ENCODE data around the gene CLEC5A. TPM values are rescaled to one million over a fixed set of nuclear protein-coding genes. Genes with fewer than 3 reads are reported as not detected.

The CLEC5A gene
- total RNA-seq, 4 donors from 2014 or later: 0.34 TPM; not detected in 3

GRCh38 chr7:141979568-141979967 lies 32.8 kb upstream of the CLEC5A start:
- no peak for TF ChIP-seq CTCF (IDR thresholded peaks at IDR 0.05; ENCODE audit: low read depth)

- no peak for TF ChIP-seq CTCF (IDR thresholded peaks at IDR 0.05; ENCODE audit: low read depth)
Measured at GRCh38 chr7:141978351-141978750, 31.6 kb upstream of the CLEC5A start.

GRCh38 chr7:141976524-141977245 lies 29.9 kb upstream of the CLEC5A start:
- no peak for TF ChIP-seq CTCF (IDR thresholded peaks at IDR 0.05; ENCODE audit: low read depth)

GRCh38 chr7:141975806-141976523 lies 29.2 kb upstream of the CLEC5A start:
- TF ChIP-seq CTCF (IDR thresholded peaks at IDR 0.05; ENCODE audit: low read depth): no peak

- TF ChIP-seq CTCF (IDR thresholded peaks at IDR 0.05; ENCODE audit: low read depth): no peak
Measured at GRCh38 chr7:141974831-141975230, 28.1 kb upstream of the CLEC5A start.

- no peak for TF ChIP-seq CTCF (IDR thresholded peaks at IDR 0.05; ENCODE audit: low read depth)
Measured at GRCh38 chr7:141973673-141974072, 26.9 kb upstream of the CLEC5A start, which contains the start of gene TAS2R38. TAS2R38 (minus strand) TSS chr7:141973773; CDS start chr7:141973689, 84 bp downstream.

- no peak for TF ChIP-seq CTCF (IDR thresholded peaks at IDR 0.05; ENCODE audit: low read depth)
Measured at GRCh38 chr7:141960687-141961422, 14.1 kb upstream of the CLEC5A start.

Measured in subcutaneous adipose tissue (tissue), 4 donors.